GM12892 (cell line): ENCODE measurements around the gene GRAMD1C.

Source experiments
- POLR2A ChIP-seq: IDR thresholded peaks from 2 replicates; pipeline ENCODE4 v1.6.1; 2011; ENCODE audit warnings: low read depth, low read length, control low read depth
- POLR2AphosphoS5 ChIP-seq: IDR thresholded peaks from 2 replicates; pipeline ENCODE4 v1.6.1; 2011; ENCODE audit warnings: low read depth, low read length, control low read depth

DNA sequence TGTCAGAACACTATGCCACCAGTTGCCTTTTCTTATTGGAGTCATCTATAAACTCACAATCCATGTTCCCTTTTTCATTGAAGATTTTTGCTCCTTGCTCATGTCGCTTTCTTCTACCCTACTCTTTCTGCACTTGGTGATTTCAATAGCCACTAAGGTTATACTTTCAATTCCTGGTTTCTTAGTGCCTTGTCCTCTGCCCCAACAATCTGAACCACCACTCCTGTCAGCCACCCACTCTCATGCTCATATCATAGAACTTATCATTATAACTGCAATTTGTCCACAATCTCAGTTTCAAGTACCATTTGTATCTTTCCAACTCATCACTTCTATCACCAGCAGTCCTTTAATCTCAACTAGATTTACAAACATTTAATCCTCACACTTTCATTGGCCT, 10.0 kb upstream of the GRAMD1C start:
- no peak for TF ChIP-seq POLR2AphosphoS5
- no peak for TF ChIP-seq POLR2A
